Stimulated activated CD8-positive, alpha-beta memory T cell treated with anti-CD3 and anti-CD28 coated beads, Interleukin-7, amount 100 ng/mL, for 24 hours (primary cell): ENCODE measurements around the gene OR2AK2.

Experiments used
- DNase-seq: peaks from one replicate; pipeline ENCODE4 v3.0.0-alpha.2; 2020; ENCODE audit warnings: low read depth

The OR2AK2 gene

GRCh38 chr1:247964933-247965332, at the start of gene OR2AK2:
Gene OR2AK2 (plus strand): TSS chr1:247965233. CDS start chr1:247965377, 144 bp downstream.
- DNase-seq = no peak

GRCh38 chr1:247919952-247920351, 45.1 kb upstream of the OR2AK2 start, which contains the start of gene OR2T8:
Gene OR2T8 (plus strand): TSS chr1:247920252. CDS start chr1:247921018, 766 bp downstream.
- no peak for DNase-seq

- DNase-seq = no peak
These were observed 41.1 kb upstream of the OR2AK2 start for GRCh38 chr1:247923941-247924340.

- no peak for DNase-seq
These were observed 40.2 kb upstream of the OR2AK2 start, which contains the start of gene OR2AJ1 for GRCh38 chr1:247924868-247925267. Gene OR2AJ1 (plus strand): TSS chr1:247924889. CDS start chr1:247933769, 8,880 bp downstream.

GRCh38 chr1:247933989-247934388, 31.0 kb upstream of the OR2AK2 start:
- DNase-seq = no peak

- DNase-seq = no peak
These were observed 29.3 kb upstream of the OR2AK2 start for GRCh38 chr1:247935781-247936180.

GRCh38 chr1:247936415-247936814, 28.6 kb upstream of the OR2AK2 start:
- DNase-seq = no peak

- DNase-seq = peak; percentile 82
These were observed 27.9 kb upstream of the OR2AK2 start for GRCh38 chr1:247936965-247937734.

GRCh38 chr1:247942624-247943023, 22.4 kb upstream of the OR2AK2 start:
- DNase-seq = no peak

GRCh38 chr1:247948558-247948957, 16.5 kb upstream of the OR2AK2 start, which contains the start of gene OR2L8:
Gene OR2L8 (plus strand): TSS chr1:247948858. CDS start chr1:247948858, 0 bp downstream.
- DNase-seq = no peak

GRCh38 chr1:247953408-247953807, 11.6 kb upstream of the OR2AK2 start:
- no peak for DNase-seq

GRCh38 chr1:247961791-247962190, 3.2 kb upstream of the OR2AK2 start:
- DNase-seq = no peak

- no peak for DNase-seq
These were observed 2.0 kb upstream of the OR2AK2 start for GRCh38 chr1:247962911-247963588.

- no peak for DNase-seq
These were observed 1.6 kb downstream of the OR2AK2 start for GRCh38 chr1:247966532-247967204.

- DNase-seq = no peak
These were observed 28.0 kb downstream of the OR2AK2 start for GRCh38 chr1:247992986-247993385.

GRCh38 chr1:247998811-247999210, 33.8 kb downstream of the OR2AK2 start:
- DNase-seq = no peak

GRCh38 chr1:248000169-248000568, 35.1 kb downstream of the OR2AK2 start:
- DNase-seq = no peak

GRCh38 chr1:248007778-248008177, 42.7 kb downstream of the OR2AK2 start:
- no peak for DNase-seq

- no peak for DNase-seq
These were observed 44.6 kb downstream of the OR2AK2 start for GRCh38 chr1:248009681-248010080.

- DNase-seq = no peak
These were observed 48.2 kb downstream of the OR2AK2 start, which contains the start of gene OR2L5 for GRCh38 chr1:248013229-248013710. Gene OR2L5 (plus strand): TSS chr1:248013660. CDS start chr1:248021948, 8,288 bp downstream.

- DNase-seq = no peak
These were observed 50.8 kb downstream of the OR2AK2 start for GRCh38 chr1:248015803-248016202.
